HFF-Myc (cell line): ENCODE data around the gene LENG9.
"Not testable (repeated sequence)": the region's sequence is repeated elsewhere in the genome, so short reads cannot be mapped to it uniquely, and the experiment has no call there.

Source experiments
- DNase-seq: peaks from one replicate; pipeline ENCODE4 v3.0.0-alpha.2; 2011; ENCODE audit warnings: low read depth; ENCODE audit errors: extremely low read depth
- H3K4me3 ChIP-seq: replicated peaks from 2 replicates; pipeline ENCODE4 v1.5.1; 2011; ENCODE audit warnings: low read depth, mild to moderate bottlenecking, control low read depth, low read length
- TF ChIP-seq, protein P1 (sequence below): IDR thresholded peaks from 2 replicates; pipeline ENCODE4 v1.5.1; 2012; ENCODE audit warnings: mild to moderate bottlenecking, low read depth, low read length, control low read depth; ENCODE audit errors: missing control alignments

The LENG9 gene

GRCh38 chr19:54451331-54451871 lies 12.2 kb downstream of the LENG9 start:
- TF ChIP-seq, protein P1, sequence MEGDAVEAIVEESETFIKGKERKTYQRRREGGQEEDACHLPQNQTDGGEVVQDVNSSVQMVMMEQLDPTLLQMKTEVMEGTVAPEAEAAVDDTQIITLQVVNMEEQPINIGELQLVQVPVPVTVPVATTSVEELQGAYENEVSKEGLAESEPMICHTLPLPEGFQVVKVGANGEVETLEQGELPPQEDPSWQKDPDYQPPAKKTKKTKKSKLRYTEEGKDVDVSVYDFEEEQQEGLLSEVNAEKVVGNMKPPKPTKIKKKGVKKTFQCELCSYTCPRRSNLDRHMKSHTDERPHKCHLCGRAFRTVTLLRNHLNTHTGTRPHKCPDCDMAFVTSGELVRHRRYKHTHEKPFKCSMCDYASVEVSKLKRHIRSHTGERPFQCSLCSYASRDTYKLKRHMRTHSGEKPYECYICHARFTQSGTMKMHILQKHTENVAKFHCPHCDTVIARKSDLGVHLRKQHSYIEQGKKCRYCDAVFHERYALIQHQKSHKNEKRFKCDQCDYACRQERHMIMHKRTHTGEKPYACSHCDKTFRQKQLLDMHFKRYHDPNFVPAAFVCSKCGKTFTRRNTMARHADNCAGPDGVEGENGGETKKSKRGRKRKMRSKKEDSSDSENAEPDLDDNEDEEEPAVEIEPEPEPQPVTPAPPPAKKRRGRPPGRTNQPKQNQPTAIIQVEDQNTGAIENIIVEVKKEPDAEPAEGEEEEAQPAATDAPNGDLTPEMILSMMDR, result no peak
- H3K4me3 ChIP-seq, result peak overlapping the region; percentile 78
- DNase-seq, result no peak

DNA sequence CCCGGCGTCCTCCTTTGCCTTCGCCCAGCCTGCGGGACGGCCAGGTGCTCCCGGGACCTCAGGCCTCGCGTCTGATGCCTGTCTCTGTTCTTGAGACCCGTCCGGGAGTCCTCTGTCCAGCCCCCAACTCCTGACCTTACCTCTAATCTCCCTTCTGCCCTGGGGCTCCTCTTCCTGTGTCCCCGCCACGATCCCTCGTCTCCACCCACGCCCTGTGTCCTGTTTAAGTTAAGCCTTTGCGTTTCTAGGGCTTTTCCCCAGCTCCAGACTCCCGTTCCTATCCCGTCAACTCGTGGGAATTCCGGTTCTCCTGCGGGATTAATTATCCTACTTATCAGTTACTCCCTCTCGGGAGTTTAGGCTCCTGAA lies 13.9 kb downstream of the LENG9 start:
- TF ChIP-seq, protein P1, result no peak
- peak overlapping the region; percentile 78 for H3K4me3 ChIP-seq
- no peak for DNase-seq

- H3K4me3 ChIP-seq, result peak within 1 kb of the TSS; percentile 78
- DNase-seq, result peak; percentile 94
- TF ChIP-seq, protein P1, result no peak
Measured at GRCh38 chr19:54448774-54449700, 14.5 kb downstream of the LENG9 start, which contains the start of gene LENG8. TSS of gene LENG8 (plus strand) at chr19:54449199. CDS start at chr19:54451345, 2,146 bp downstream.

DNA sequence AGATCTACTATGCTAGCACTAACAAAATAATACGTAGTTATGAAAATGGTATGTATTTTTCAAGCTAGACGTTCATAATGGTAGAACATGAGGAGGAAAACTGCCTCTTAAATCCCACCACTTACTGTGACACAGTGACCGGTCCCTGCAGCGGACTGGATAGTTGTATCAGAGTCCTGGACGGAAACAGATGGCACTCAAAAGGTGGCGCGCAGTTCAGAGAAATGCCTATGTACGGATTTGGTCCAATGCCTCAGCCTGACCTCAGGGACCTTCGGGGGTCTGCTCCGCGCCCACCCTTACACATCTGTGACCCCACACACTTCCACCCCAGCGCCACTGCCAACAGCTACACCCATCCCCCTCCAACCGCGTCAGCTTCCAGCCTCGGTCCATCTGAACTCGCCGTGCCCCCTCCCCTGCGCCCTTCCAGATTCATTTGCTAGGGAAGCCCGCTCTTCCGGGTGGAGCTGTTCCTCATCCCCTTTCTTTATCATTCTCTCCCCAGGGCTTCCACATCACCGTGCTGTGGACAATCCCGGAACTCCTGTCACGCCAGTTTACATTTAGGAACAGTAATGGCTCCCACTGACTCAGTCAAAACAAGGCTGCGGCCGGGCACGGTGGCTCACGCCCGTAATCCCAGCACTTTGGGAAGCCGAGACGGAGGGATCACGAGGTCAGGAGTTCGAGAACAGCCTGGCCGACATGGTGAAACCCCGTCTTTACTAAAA lies 15.4 kb downstream of the LENG9 start:
- TF ChIP-seq, protein P1, result no peak
- no peak for DNase-seq

DNA sequence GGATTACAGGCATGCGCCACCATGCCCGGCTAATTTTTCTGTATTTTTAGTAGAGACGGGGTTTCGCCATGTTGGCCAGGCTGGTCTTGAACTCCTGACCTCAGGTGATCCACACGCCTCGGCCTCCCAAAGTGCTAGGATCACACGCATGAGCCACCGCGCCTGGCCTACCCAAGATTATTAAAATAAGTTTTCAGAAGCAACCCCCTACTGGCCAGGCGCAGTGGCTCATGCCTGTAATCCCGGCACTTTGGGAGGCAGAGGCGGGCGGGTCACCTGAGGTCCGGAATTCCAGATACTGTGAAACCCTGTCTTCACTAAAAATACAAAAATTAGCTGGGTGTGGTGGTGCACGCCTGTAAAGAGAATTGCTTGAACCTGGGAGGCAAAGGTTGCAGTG lies 17.2 kb downstream of the LENG9 start:
- not testable (repeated sequence) for DNase-seq, H3K4me3 ChIP-seq

More for the DNA sequence above, 15.4 kb downstream of the LENG9 start:
- H3K4me3 ChIP-seq, result peak overlapping the region; percentile 78

DNA sequence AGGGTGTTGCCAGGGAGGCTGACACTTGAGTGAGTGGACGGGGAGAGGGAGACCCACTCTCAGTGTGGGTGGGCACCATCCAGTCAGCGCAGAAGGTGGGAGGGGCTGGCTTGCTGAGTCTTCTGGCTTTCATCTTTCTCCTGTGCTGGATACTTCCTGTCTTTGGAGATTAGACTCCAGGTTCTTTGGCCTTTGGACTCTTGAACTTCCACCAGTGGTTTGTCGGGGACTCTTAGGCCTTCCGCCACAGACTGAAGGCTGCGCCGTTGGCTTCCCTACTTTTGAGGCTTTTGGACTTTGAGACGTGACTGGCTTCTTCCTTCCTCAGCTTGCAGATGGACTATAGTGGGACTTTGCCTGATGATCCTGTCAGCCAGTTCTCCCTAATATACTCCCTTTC lies 18.8 kb downstream of the LENG9 start:
- TF ChIP-seq, protein P1, result no peak
- DNase-seq, result no peak
- no peak overlapping the region for H3K4me3 ChIP-seq

GRCh38 chr19:54440641-54441040 lies 22.9 kb downstream of the LENG9 start:
- DNase-seq, result no peak
- TF ChIP-seq, protein P1, result no peak
- H3K4me3 ChIP-seq, result no peak overlapping the region
